Muscle of leg (tissue), 11 donors: ENCODE data around the gene MLXIP. TPM values are rescaled to one million over a fixed set of nuclear protein-coding genes. Genes with fewer than 3 reads are reported as not detected.
"Not testable (repeated sequence)": the region's sequence is repeated elsewhere in the genome, so short reads cannot be mapped to it uniquely, and the experiment has no call there.

Experiments
- DNase-seq: peaks from one replicate; pipeline ENCODE4 v3.0.0; 2013
- H3K27ac ChIP-seq: one replicate; pipeline ENCODE4 v1.5.1; 2013; ENCODE audit warnings: mild to moderate bottlenecking, low read length, control low read depth
- H3K27me3 ChIP-seq: one replicate; pipeline ENCODE4 v1.6.1; 2013; ENCODE audit warnings: low read length; ENCODE audit not compliant: control insufficient read depth, insufficient read depth
- H3K36me3 ChIP-seq: one replicate; pipeline ENCODE4 v1.6.1; 2013; ENCODE audit warnings: low read length; ENCODE audit not compliant: control insufficient read depth, insufficient read depth
- H3K4me1 ChIP-seq: one replicate; pipeline ENCODE4 v1.6.1; 2013; ENCODE audit warnings: low read length; ENCODE audit not compliant: control insufficient read depth, insufficient read depth
- H3K4me3 ChIP-seq: one replicate; pipeline ENCODE4 v1.5.1; 2013; ENCODE audit warnings: low read length, control low read depth
- H3K9me3 ChIP-seq: replicated peaks from 2 replicates; pipeline ENCODE4 v1.6.1; 2013; ENCODE audit warnings: low read depth, low read length; ENCODE audit not compliant: control insufficient read depth
- WGBS: methylation state at CpG from one replicate; pipeline ENCODE4 v1.1.5; 2013; ENCODE audit warnings: missing lambda C conversion rate; ENCODE audit not compliant: insufficient coverage; 5-methylcytosine and 5-hydroxymethylcytosine counted together
- polyA plus RNA-seq, 8 donors: library from polyadenylated mRNA; unstranded; fragments of 120-200 nt; gene quantifications; one replicate each; pipeline versions ENCODE4 v1.2.1 to v1.2.3, GENCODE V29; 2013; ENCODE audit warnings: inconsistent platforms in 1 of 8, low replicate concordance in 1 of 8; ENCODE audit not compliant: insufficient read length in 8 of 8, insufficient read depth in 1 of 8
- total RNA-seq: library from RNA; stranded (reverse); fragments of 120-200 nt; gene quantifications from one replicate; pipeline ENCODE4 v1.2.4, GENCODE V29; 2013

Gene MLXIP
- total and polyA plus RNA-seq, 9 donors = 12.6 to 34.0 (median 28.6) TPM

GRCh38 chr12:122096014-122096413, 17.5 kb downstream of the MLXIP start:
- H3K27ac ChIP-seq = peak overlapping the region; percentile 67
- H3K4me3 ChIP-seq = no peak overlapping the region
- DNase-seq = no peak
- 81% methylated on average over 4 of the region's 9 CpGs for WGBS
- no peaks in the 10 kb centered on the region for H3K9me3 ChIP-seq
- no peaks in the 10 kb centered on the region for H3K36me3 ChIP-seq
- peaks cover 45% of the 10 kb centered on the region for H3K4me1 ChIP-seq
- H3K27me3 ChIP-seq = no peaks in the 10 kb centered on the region

DNA sequence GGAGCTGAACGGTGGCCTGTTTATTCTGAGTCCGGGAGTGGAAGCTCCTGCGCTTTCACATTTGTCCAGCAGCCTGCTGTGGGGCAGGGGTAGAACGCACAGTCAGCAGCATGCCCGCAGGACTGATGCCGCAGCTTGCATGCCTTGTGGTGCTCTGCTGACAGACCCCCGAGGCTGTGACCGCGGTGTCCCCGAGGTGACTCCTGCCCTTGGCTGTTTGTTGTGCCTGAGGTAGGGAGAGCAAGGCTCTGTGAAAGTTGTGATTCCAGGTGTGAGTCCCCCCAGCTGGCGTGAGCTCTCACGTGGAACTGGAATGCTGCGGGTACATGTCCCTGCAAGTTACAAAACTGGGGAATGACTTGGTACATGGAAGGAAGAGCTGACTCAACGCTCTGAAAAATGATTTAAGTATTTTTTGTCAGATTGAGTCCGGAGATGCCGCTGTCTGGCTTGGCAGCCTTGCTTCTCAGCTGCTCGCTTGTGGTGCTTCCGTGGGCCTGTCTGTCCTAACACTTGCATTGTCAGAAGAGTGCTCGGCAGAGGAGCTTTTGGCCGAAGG, 18.1 kb downstream of the MLXIP start:
- Histone ChIP-seq H3K36me3 (no peaks in the 10 kb centered on the region), H3K4me1 (peaks cover 45% of the 10 kb centered on the region), H3K4me3 (no peak overlapping the region), H3K27ac (peak overlapping the region; percentile 67), H3K9me3 (no peaks in the 10 kb centered on the region), H3K27me3 (no peaks in the 10 kb centered on the region)
- DNase-seq = peak; percentile 65
- WGBS = 62% methylated on average over 20 of the region's 20 CpGs

- no peaks in the 10 kb centered on the region for H3K36me3 ChIP-seq
- no peaks in the 10 kb centered on the region for H3K27me3 ChIP-seq
- no peaks in the 10 kb centered on the region for H3K9me3 ChIP-seq
- no peak for DNase-seq
- peak overlapping the region; percentile 89 for H3K27ac ChIP-seq
- WGBS = 25% methylated on average over 2 of the region's 2 CpGs
- H3K4me1 ChIP-seq = peaks cover 47% of the 10 kb centered on the region
- no peak overlapping the region for H3K4me3 ChIP-seq
Measured at GRCh38 chr12:122097584-122097926, 19.0 kb downstream of the MLXIP start.

DNA sequence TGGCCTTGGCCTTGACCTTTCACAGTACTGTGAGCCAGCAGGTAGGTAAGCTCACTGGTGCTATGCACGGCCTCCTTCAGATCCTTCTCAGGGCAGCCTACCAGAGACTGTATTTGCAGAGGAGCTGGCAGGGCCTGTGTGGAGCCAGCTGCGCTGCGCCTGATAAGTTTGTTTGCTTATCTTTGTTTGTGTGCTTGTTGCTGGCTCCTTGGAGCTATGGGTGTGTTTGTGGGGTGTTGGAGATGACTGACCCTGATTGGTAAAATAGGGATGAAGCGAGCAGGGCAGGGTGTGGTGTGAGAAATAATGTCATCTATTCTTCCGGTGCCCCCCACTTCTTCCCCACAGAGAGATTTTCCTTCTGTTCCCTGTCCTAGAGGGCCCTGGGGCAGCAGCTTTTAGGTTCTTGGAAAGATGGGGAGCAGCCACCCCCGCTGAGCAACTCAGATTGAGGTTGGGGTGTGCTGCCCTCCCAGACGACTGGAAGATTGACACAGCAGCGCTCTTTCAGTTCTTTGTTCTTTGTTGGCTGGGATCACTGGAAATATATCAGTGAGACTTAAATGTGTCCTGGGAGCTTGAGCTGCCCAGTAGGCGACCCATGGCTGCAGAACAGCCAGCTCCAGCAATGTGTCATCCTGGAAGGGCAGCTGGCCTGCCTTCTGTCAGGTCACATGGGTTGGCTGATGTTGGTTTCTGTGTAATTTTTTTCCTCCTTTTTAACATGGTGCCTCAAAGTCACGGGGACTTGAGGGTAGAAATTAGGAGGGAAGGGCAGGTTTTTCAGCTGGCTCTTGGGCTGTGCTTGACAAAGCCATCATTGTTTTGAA, 19.6 kb downstream of the MLXIP start:
- peak; percentile 86 for DNase-seq
- H3K4me1 ChIP-seq = peaks cover 47% of the 10 kb centered on the region
- no peaks in the 10 kb centered on the region for H3K36me3 ChIP-seq
- no peaks in the 10 kb centered on the region for H3K9me3 ChIP-seq
- no peaks in the 10 kb centered on the region for H3K27me3 ChIP-seq
- peak overlapping the region; percentile 89 for H3K27ac ChIP-seq
- WGBS = 41% methylated on average over 6 of the region's 10 CpGs
- no peak overlapping the region for H3K4me3 ChIP-seq

DNA sequence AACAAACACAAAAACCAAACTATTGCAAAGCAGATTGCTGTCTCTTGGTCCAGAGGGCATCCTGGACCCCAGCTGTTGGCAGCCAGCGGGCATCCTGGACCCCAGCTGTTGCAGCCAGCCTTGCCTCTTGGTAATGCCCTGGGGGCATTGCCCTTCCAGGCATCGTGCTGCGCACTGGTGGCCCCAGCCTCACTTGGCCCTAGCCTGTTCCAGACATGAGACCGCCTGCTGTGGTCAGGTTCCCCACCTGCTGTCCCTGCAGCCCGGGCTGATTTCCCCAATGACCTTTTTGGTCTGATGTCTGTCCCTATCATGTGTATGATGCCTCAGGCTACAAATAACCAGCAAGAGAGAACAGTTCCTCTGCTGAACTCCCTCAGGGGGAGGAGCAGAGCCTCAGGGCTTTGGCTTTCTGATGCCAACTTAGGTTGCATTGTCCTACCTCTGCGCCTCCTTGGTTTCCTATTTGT, 20.8 kb downstream of the MLXIP start:
- H3K4me1 ChIP-seq = peaks cover 47% of the 10 kb centered on the region
- H3K27me3 ChIP-seq = no peaks in the 10 kb centered on the region
- 66% methylated on average over 5 of the region's 6 CpGs for WGBS
- peak overlapping the region; percentile 89 for H3K27ac ChIP-seq
- H3K9me3 ChIP-seq = no peaks in the 10 kb centered on the region
- DNase-seq = no peak
- no peak overlapping the region for H3K4me3 ChIP-seq
- no peaks in the 10 kb centered on the region for H3K36me3 ChIP-seq

- Histone ChIP-seq H3K4me3 (no peak overlapping the region), H3K36me3 (no peaks in the 10 kb centered on the region), H3K27ac (no peak overlapping the region), H3K27me3 (no peaks in the 10 kb centered on the region), H3K4me1 (peaks cover 49% of the 10 kb centered on the region), H3K9me3 (no peaks in the 10 kb centered on the region)
- no peak for DNase-seq
- WGBS = 43% methylated on average over 1 of the region's 3 CpGs
Measured at GRCh38 chr12:122099856-122100255, 21.3 kb downstream of the MLXIP start.

DNA sequence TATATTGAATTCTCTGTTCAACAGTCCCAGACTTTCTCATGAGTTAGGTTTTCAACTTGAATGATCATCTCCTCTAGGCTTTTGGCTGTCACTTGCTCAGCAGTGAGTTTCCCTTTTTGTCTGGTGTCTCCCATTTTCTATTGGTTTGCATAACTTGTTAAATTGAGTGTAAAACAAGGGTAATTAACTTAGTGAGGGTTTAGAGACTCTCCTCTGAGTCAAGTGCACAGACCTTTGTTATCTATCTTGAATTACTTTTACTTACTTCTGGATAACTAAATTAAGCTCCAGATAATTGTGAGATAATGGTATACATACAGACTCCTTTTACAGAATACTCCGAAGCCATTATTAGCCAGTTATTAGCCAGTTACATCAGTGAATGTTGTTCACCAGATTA, 22.0 kb downstream of the MLXIP start:
- Histone ChIP-seq H3K4me3 (no peak overlapping the region), H3K9me3 (no peaks in the 10 kb centered on the region), H3K4me1 (peaks cover 49% of the 10 kb centered on the region), H3K27ac (no peak overlapping the region), H3K27me3 (no peaks in the 10 kb centered on the region), H3K36me3 (no peaks in the 10 kb centered on the region)
- WGBS = no CpG with 5 or more reads among the region's 1 CpG
- DNase-seq = no peak

DNA sequence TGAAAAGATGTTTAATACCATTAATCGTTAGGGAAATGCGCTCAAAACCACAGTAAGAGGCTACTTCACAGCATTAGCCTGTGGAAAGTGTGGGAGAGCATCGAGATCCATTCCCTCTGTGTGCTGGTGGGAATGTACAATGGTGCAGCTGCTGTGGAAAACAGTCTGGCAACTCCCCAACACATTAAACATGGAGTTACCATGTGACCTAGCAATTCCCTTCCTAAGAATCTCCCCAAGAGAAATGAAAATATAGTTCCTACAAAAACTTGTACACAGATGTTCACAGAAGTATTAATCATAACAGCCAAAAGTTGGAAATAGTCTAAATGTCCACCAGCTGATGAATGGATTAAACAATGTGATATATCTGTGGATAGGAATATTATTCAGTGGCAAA, 23.8 kb downstream of the MLXIP start:
- no CpG with 5 or more reads among the region's 3 CpGs for WGBS
- H3K4me1 ChIP-seq = peaks cover 47% of the 10 kb centered on the region
- peak overlapping the region; percentile 75 for H3K27ac ChIP-seq
- H3K36me3 ChIP-seq = no peaks in the 10 kb centered on the region
- H3K9me3 ChIP-seq = no peaks in the 10 kb centered on the region
- no peaks in the 10 kb centered on the region for H3K27me3 ChIP-seq
- no peak overlapping the region for H3K4me3 ChIP-seq
- peak; percentile 97 for DNase-seq

DNA sequence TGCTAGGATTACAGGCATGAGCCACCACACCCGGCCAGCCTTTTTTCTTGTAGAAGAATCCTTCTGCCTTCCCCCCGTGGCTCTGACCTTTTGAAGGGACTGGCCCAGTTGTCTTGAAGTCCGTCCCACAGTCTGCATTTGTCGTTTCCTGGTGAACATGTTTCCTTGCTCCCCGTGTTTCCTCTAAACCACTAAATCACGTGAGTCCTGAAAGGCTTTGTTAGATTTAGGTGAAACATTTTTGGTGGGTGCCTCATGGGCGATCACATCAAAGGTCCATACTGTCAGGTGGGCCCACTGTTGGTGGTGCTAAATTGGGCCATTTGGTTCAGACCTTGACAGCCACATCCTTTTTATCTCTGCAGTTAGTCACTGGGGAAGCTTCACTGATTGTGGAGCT, 26.3 kb downstream of the MLXIP start:
- WGBS = 57% methylated on average over 3 of the region's 7 CpGs
- Histone ChIP-seq H3K36me3 (no peaks in the 10 kb centered on the region), H3K4me1 (peaks cover 33% of the 10 kb centered on the region), H3K27me3 (no peaks in the 10 kb centered on the region), H3K27ac (no peak overlapping the region), H3K9me3 (no peaks in the 10 kb centered on the region), H3K4me3 (no peak overlapping the region)
- no peak for DNase-seq

- 75% methylated on average over 10 of the region's 11 CpGs for WGBS
- H3K27me3 ChIP-seq, H3K27ac ChIP-seq, DNase-seq, H3K9me3 ChIP-seq, H3K36me3 ChIP-seq, H3K4me3 ChIP-seq: not testable (repeated sequence)
- peaks cover 30% of the 10 kb centered on the region for H3K4me1 ChIP-seq
Measured at GRCh38 chr12:122105496-122105895, 26.9 kb downstream of the MLXIP start.
